Measurements from ENCODE around the gene FBXL4.

Gene FBXL4

GRCh38 chr6:98824162-98824901 lies 123.4 kb downstream of the FBXL4 start:
- no peak for DNase-seq

- DNase-seq: no peak
Observed at GRCh38 chr6:98823428-98824161, 124.2 kb downstream of the FBXL4 start.

DNA sequence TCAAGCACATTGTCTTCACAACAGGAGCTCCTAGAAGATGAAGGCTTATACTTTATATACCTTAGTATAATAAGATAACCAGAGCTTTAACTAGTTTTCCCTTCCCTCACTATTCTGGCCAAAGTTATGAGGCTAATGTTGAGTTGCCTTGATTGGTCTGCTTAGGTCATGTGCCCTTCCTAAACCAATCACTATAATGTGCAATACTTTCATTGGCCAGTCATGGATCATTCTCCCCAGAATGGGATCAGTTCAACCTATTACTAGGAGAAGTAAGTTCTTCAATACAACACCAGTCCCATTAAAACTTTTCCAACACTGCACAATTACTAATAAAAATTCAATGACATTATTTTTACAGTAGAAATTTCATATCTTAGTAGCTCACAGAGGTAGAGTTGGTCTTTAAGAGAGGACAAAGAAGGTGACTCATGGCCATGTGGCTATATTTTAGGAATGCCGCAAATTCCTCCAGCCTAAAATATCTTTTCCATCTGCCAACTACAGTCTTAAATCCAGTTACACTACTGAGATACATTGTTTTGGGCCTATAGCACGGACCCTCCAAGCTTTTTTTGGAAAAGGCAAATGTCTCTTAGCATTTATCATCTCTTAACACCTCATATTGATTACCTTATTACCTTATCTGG lies 125.9 kb downstream of the FBXL4 start:
- DNase-seq: no peak
